ENCODE data around the gene RUNX1.

DNA sequence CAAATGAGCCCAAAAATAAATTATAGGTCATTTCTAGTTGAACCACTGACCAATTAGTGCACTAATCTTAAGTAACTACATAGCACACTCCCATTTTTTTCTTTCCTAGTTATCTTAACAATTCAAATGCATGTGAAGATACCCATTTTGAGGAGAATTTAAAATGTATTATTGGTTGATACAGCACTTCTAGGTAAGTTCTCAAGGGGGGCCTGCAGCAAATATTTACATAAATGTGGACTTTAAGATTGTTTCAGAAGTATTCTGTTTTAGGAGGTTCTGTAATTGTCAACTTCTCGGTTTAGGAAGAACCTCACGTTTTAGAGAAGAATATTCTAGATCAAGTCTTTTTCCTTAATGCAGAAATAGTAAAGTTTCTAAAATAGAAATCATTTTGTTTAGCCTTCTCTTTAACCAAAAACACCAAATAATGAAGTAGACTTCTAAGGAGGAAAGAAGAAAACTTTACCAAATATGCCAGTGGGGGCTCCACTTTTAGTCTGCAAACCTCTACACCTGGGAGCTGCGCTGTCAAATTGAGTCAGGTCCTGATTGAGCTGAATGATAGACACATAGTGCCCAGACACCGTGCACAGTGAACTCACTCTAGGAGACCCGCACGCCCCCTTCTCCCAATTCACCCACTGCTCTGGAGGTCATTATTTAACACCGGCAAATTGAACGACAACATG lies 144.4 kb downstream of the RUNX1 start:
- no peak for TF ChIP-seq EZH2 (IDR thresholded peaks at IDR 0.05; ENCODE audit: borderline replicate concordance, low read depth, low read length, severe bottlenecking)
- TF ChIP-seq, protein P1, sequence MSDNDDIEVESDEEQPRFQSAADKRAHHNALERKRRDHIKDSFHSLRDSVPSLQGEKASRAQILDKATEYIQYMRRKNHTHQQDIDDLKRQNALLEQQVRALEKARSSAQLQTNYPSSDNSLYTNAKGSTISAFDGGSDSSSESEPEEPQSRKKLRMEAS (IDR thresholded peaks at IDR 0.05; ENCODE audit: insufficient read depth, insufficient read length): no peak
- TF ChIP-seq, protein P2, sequence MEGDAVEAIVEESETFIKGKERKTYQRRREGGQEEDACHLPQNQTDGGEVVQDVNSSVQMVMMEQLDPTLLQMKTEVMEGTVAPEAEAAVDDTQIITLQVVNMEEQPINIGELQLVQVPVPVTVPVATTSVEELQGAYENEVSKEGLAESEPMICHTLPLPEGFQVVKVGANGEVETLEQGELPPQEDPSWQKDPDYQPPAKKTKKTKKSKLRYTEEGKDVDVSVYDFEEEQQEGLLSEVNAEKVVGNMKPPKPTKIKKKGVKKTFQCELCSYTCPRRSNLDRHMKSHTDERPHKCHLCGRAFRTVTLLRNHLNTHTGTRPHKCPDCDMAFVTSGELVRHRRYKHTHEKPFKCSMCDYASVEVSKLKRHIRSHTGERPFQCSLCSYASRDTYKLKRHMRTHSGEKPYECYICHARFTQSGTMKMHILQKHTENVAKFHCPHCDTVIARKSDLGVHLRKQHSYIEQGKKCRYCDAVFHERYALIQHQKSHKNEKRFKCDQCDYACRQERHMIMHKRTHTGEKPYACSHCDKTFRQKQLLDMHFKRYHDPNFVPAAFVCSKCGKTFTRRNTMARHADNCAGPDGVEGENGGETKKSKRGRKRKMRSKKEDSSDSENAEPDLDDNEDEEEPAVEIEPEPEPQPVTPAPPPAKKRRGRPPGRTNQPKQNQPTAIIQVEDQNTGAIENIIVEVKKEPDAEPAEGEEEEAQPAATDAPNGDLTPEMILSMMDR (IDR thresholded peaks at IDR 0.05; ENCODE audit: extremely low read depth in 1 of 2, insufficient read depth in 1 of 2, low read depth in 1 of 2, low read length in 2 of 2): no peak
- TF ChIP-seq POLR2A (IDR thresholded peaks at IDR 0.05; ENCODE audit: low read depth, low read length): no peak
- TF ChIP-seq POLR2AphosphoS5 (IDR thresholded peaks at IDR 0.05; ENCODE audit: insufficient read depth, low read depth, low read length): no peak
- no peak for TF ChIP-seq MYC (IDR thresholded peaks at IDR 0.05; ENCODE audit: low read depth, low read length)
- TF ChIP-seq JUN (IDR thresholded peaks at IDR 0.05; ENCODE audit: borderline replicate concordance, insufficient read depth, insufficient read length, low read depth): no peak

Measured in endothelial cell of umbilical vein (primary cell).